Activated T-cell treated with anti-CD3 and anti-CD28 coated beads, Interleukin-2, amount 50 U/mL, for 72 hours (primary cell): Measurements from ENCODE around the gene FALEC. TPM values are rescaled to one million over a fixed set of nuclear protein-coding genes. Genes with fewer than 3 reads are reported as not detected.

ENCODE experiments used
- ATAC-seq, 2 donors: fragments of 150-1000 bp; cut with Tn5 transposase; replicated peaks in 1 of 2; 2 replicates each; pipeline ENCODE4 v1.10.0; 2021; ENCODE audit warnings: moderate library complexity in 2 of 2, mild to moderate bottlenecking in 1 of 2
- DNase-seq, 2 donors: peaks; one replicate each; pipeline ENCODE4 v3.0.0; 2021 to 2022; ENCODE audit warnings: mixed read lengths in 1 of 2
- H3K27ac Mint-ChIP-seq: one replicate; pipeline ENCODE4 v1.8.0; 2022; ENCODE audit warnings: mild to moderate bottlenecking, moderate library complexity, mixed read lengths
- H3K27me3 Mint-ChIP-seq: one replicate; pipeline ENCODE4 v1.8.0; 2022; ENCODE audit warnings: low read depth, mixed read lengths
- H3K36me3 Mint-ChIP-seq, 2 donors: one replicate each; pipeline ENCODE4 v1.8.0; 2022; ENCODE audit warnings: mixed read lengths in 2 of 2, mild to moderate bottlenecking in 1 of 2; ENCODE audit not compliant: insufficient read depth in 2 of 2
- H3K4me1 Mint-ChIP-seq: one replicate; pipeline ENCODE4 v1.8.0; 2022; ENCODE audit warnings: low read depth, mixed read lengths
- H3K4me3 Mint-ChIP-seq, 2 donors: one replicate each; pipeline ENCODE4 v1.8.0; 2022; ENCODE audit warnings: mild to moderate bottlenecking in 2 of 2, mixed read lengths in 2 of 2, moderate library complexity in 2 of 2
- H3K9me3 Mint-ChIP-seq, 2 donors: one replicate each; pipeline ENCODE4 v1.8.0; 2022; ENCODE audit warnings: mixed read lengths in 2 of 2
- total RNA-seq, 2 donors: library from RNA; stranded (reverse); gene quantifications; one replicate each; pipeline ENCODE4 v1.2.3, GENCODE V29; 2022

Gene FALEC
- total RNA-seq, 2 donors from 2014 or later = 0.79 TPM; not detected in 1

- no peak for DNase-seq
- no peak overlapping the region for H3K27ac Mint-ChIP-seq
- H3K27me3 Mint-ChIP-seq = no peaks in the 10 kb centered on the region
- peaks cover 20% of the 10 kb centered on the region for H3K4me1 Mint-ChIP-seq
- H3K4me3 Mint-ChIP-seq = peak overlapping the region; percentile 88 to 94
- no peaks in the 10 kb centered on the region for H3K36me3 Mint-ChIP-seq
- no peaks in the 10 kb centered on the region for H3K9me3 Mint-ChIP-seq
- ATAC-seq = peak; percentile 1 to 2
Observed at GRCh38 chr1:150514913-150515327, 632 bp upstream of the FALEC start.

GRCh38 chr1:150516050-150516591 is 569 bp downstream of the FALEC start:
- ATAC-seq = peak; percentile 12 to 14
- Mint-ChIP-seq H3K27me3 (no peaks in the 10 kb centered on the region), H3K27ac (peak overlapping the region; percentile 12), H3K4me3 (peak overlapping the region; percentile 88 to 94), H3K36me3 (no peaks in the 10 kb centered on the region), H3K9me3 (no peaks in the 10 kb centered on the region), H3K4me1 (peaks cover 20% of the 10 kb centered on the region)
- DNase-seq = peak in 1 of 2 donors; percentile 8

DNA sequence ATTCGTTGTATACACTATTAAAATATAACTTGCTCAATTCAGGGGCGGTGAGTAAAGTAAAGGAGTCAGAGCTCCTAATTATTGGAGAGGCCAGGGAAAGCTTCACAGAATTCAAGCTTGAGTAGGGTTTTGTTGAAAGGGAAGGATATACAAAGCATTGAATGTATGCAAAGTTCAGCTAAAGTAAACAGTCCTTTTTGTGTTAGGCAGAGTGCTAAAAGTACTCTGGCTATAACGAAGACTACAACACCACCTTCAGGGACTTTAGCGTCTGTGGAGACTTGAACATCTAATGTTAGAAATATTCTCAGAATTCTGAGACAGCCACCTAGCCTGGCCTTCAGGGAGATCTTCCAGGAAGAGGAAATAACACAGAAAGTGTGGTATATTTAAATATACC is 1.1 kb downstream of the FALEC start:
- H3K9me3 Mint-ChIP-seq = no peaks in the 10 kb centered on the region
- H3K4me1 Mint-ChIP-seq = peaks cover 24% of the 10 kb centered on the region
- no peak overlapping the region for H3K27ac Mint-ChIP-seq
- no peaks in the 10 kb centered on the region for H3K27me3 Mint-ChIP-seq
- ATAC-seq (no peak), DNase-seq (no peak)
- no peaks in the 10 kb centered on the region for H3K36me3 Mint-ChIP-seq
- H3K4me3 Mint-ChIP-seq = peak overlapping the region; percentile 88 to 94

DNA sequence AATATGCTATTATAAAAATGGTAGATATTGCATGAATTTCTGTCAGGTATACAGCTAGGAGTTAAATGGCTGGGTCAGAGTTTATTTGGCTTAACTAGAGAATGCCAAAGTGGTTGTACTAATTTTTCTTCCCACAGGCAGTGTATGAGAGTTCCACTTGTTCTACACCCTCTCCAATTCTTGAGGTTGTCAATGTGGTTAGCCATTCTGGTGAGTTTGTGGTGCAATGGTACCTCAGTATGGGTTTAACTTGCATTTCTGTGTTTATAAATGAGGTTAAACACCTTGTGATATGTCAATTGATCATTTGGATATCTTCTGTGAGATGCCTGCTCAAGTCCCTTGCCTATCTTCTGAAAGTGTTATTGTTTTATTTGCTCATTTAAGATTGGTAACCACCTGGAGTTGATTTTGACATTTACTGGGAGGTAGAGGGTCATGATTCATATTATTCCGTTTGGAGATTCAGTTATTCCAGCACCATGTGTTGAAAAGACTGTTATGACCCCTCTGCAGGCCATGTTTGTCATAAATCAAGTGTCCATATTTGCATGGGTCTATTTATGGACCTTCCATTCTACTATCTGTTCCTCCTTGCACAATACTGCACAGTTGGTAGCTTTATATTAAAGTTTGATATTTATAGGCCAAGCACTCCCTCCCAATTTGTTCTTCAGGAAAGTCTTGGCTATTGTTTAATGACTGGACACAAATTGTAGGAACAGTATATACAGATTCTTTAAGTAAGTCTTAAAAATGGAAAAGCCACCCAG is 5.8 kb downstream of the FALEC start:
- no peak for DNase-seq
- Mint-ChIP-seq H3K36me3 (no peaks in the 10 kb centered on the region), H3K27me3 (no peaks in the 10 kb centered on the region), H3K27ac (no peak overlapping the region), H3K4me3 (no peak overlapping the region), H3K4me1 (peaks cover 11% of the 10 kb centered on the region), H3K9me3 (no peaks in the 10 kb centered on the region)
- ATAC-seq = no peak

- Mint-ChIP-seq H3K4me1 (peaks cover 5% of the 10 kb centered on the region), H3K36me3 (no peaks in the 10 kb centered on the region), H3K27ac (no peak overlapping the region), H3K9me3 (no peaks in the 10 kb centered on the region), H3K27me3 (no peaks in the 10 kb centered on the region), H3K4me3 (no peak overlapping the region)
- ATAC-seq (no peak), DNase-seq (no peak)
Observed at GRCh38 chr1:150525348-150525747, 9.8 kb downstream of the FALEC start.

DNA sequence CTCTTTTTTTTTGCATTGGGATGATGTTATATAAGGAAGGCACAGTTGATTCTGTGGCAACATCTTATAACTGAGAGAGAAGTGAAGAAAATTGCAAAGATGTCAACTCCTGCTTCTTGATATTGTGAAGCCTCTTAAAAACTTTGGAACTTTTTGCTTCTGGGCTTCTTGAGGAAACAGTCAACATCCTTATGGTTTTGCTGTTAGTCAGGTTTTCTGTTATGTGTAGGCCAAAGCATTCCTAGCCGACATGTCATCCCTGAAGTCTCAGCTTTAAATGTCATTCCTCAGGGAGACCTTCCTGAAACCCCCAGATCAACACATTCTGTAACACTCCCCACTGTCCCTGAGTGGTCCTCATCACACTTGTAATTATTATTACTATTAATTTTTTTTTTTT is 12.6 kb downstream of the FALEC start:
- Mint-ChIP-seq H3K4me3 (no peak overlapping the region), H3K4me1 (no peaks in the 10 kb centered on the region), H3K36me3 (no peaks in the 10 kb centered on the region), H3K27ac (no peak overlapping the region), H3K27me3 (no peaks in the 10 kb centered on the region), H3K9me3 (no peaks in the 10 kb centered on the region)
- ATAC-seq (no peak), DNase-seq (no peak)

GRCh38 chr1:150529017-150529416 is 13.5 kb downstream of the FALEC start:
- H3K36me3 Mint-ChIP-seq = no peaks in the 10 kb centered on the region
- H3K27me3 Mint-ChIP-seq = no peaks in the 10 kb centered on the region
- no peaks in the 10 kb centered on the region for H3K9me3 Mint-ChIP-seq
- DNase-seq (no peak), ATAC-seq (no peak)
- H3K27ac Mint-ChIP-seq = no peak overlapping the region
- H3K4me1 Mint-ChIP-seq = no peaks in the 10 kb centered on the region
- H3K4me3 Mint-ChIP-seq = no peak overlapping the region

GRCh38 chr1:150530491-150531159 is 15.1 kb downstream of the FALEC start:
- Mint-ChIP-seq H3K27me3 (no peaks in the 10 kb centered on the region), H3K9me3 (no peaks in the 10 kb centered on the region), H3K36me3 (no peaks in the 10 kb centered on the region), H3K4me1 (no peaks in the 10 kb centered on the region), H3K4me3 (no peak overlapping the region), H3K27ac (no peak overlapping the region)
- DNase-seq = no peak
- no peak for ATAC-seq

DNA sequence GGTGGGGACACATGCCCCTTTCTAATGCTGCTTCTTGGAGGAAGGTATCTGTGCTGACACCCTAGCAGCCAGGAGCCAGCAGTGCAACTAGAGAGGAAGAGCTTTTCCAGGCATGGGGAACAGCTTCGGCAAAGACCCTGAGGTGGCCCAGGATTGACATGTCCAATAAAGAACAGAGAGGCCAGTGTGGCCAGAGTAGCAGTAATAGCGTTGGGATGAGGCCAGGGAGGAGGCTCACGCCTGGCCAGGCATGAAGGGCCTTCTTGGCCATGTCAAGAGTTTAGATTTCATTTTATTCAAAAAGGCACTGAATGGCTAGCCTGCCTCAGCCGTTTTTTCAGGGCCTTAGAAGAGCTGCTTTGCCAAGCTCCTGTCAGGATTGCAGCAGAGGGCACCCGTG is 17.3 kb downstream of the FALEC start:
- Mint-ChIP-seq H3K27ac (peak overlapping the region; percentile 9), H3K4me3 (no peak overlapping the region), H3K27me3 (no peaks in the 10 kb centered on the region), H3K4me1 (no peaks in the 10 kb centered on the region), H3K9me3 (no peaks in the 10 kb centered on the region), H3K36me3 (no peaks in the 10 kb centered on the region)
- no peak for DNase-seq
- ATAC-seq = no peak

DNA sequence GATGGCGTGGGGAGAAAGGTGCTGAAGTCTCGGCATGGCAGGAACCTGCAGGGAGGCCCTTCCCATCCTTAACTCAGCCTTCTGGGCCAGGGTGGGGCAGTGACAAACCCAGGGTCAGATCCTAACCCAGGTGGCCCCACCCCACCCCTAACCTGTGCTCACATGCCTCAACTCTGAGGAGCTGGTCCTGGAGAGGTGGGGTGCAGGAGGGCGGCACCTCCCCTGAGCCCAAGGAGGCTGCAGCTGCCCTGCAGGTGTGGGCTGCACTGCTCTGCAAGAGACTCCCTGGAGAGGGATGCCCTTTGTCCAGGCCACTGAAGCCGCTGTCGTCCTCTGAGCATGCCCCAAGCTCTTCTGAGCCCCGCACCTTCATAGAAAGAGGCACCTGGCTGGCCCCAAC is 18.4 kb downstream of the FALEC start:
- no peak for ATAC-seq
- Mint-ChIP-seq H3K36me3 (no peaks in the 10 kb centered on the region), H3K27ac (no peak overlapping the region), H3K9me3 (no peaks in the 10 kb centered on the region), H3K4me1 (no peaks in the 10 kb centered on the region), H3K27me3 (no peaks in the 10 kb centered on the region), H3K4me3 (no peak overlapping the region)
- no peak for DNase-seq

- DNase-seq = no peak
- no peaks in the 10 kb centered on the region for H3K36me3 Mint-ChIP-seq
Observed at GRCh38 chr1:150535511-150536287, 20.1 kb downstream of the FALEC start.

DNA sequence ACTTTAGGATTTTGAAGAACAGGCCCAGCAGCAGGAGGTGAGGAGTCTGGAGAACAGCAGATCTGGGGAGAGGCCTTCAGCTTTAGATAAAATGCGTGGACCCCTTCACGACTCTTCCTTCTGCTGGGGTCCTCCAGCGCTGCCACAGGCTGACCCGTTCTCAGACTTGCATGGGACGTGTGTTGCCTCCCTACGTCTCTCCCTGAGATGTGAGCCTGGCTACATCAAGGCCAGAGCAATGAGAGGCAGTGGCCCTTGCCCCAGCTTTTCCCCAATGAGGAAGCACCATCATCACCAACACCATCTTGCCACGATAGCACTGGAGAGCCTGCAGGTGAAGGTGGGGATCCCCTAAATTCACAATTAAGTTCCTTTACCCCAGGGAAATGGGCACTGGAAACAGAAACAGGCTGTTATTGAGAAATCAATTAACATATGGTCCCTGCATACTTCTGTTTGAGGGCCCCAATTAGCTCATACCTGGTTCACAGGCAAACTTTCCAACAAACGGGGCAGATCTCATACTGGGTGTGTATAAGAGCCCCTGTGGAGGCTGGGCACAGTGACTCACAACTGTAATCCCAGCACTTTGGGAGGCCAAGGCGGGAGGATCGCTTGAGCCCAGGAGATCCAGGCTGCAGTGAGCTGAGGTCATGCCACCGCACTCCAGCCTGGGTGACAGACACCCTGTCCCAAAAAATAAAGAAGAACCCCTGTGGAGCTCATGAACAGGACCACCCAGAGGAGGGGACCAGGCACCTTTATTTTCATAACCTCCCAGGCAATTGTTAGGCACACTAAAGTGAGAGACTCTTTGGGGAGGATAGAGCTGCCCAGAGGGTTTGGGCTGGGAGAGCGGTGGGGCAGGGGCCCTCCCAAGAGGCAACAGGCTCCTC is 21.5 kb downstream of the FALEC start:
- Mint-ChIP-seq H3K4me3 (no peak overlapping the region), H3K9me3 (no peaks in the 10 kb centered on the region)

More at GRCh38 chr1:150535511-150536287, 20.1 kb downstream of the FALEC start:
- Mint-ChIP-seq H3K9me3 (no peaks in the 10 kb centered on the region), H3K27me3 (no peaks in the 10 kb centered on the region), H3K4me1 (no peaks in the 10 kb centered on the region), H3K4me3 (no peak overlapping the region), H3K27ac (no peak overlapping the region)
- ATAC-seq = no peak

More for the DNA sequence above, 21.5 kb downstream of the FALEC start:
- ATAC-seq (no peak), DNase-seq (no peak)
- Mint-ChIP-seq H3K27me3 (no peaks in the 10 kb centered on the region), H3K27ac (no peak overlapping the region), H3K36me3 (no peaks in the 10 kb centered on the region), H3K4me1 (no peaks in the 10 kb centered on the region)
